MM.1S (cell line): Measurements from ENCODE around the gene PRPS1.

Experiments
- DNase-seq: peaks from one replicate; pipeline ENCODE4 v3.0.0-alpha.2; 2015
- H2AFZ ChIP-seq: fragments of 300-600 bp; sonication (generic); 2 replicates; pipeline ENCODE4 v1.6.0; 2016; ENCODE audit warnings: antibody characterized with exemption, low read length
- H3F3A ChIP-seq: fragments of 300-600 bp; sonication (generic); 2 replicates; pipeline ENCODE4 v1.6.1; 2016; ENCODE audit warnings: mild to moderate bottlenecking, antibody characterized with exemption, low read length, moderate library complexity, mixed read lengths; ENCODE audit not compliant: insufficient read depth
- H3K27ac ChIP-seq: fragments of 300-600 bp; sonication (generic); 2 replicates; pipeline ENCODE4 v1.5.1; 2016; ENCODE audit warnings: mild to moderate bottlenecking, low read length
- H3K27me3 ChIP-seq: fragments of 300-600 bp; sonication (generic); replicated peaks from 2 replicates; pipeline ENCODE4 v1.6.0; 2016; ENCODE audit warnings: low read length; ENCODE audit not compliant: insufficient read depth
- H3K36me3 ChIP-seq: fragments of 300-600 bp; sonication (generic); replicated peaks from 2 replicates; pipeline ENCODE4 v1.6.1; 2016; ENCODE audit warnings: mild to moderate bottlenecking, low read length, mixed read lengths; ENCODE audit not compliant: insufficient read depth
- H3K4me1 ChIP-seq: fragments of 300-600 bp; sonication (generic); 2 replicates; pipeline ENCODE4 v1.6.1; 2016; ENCODE audit warnings: low read length, mixed read lengths
- H3K4me2 ChIP-seq: fragments of 300-600 bp; sonication (generic); 2 replicates; pipeline ENCODE4 v1.6.0; 2016; ENCODE audit warnings: low read depth, low read length
- H3K4me3 ChIP-seq: fragments of 300-600 bp; sonication (generic); 2 replicates; pipeline ENCODE4 v1.5.1; 2016; ENCODE audit warnings: low read length, mixed read lengths
- H3K79me2 ChIP-seq: fragments of 300-600 bp; sonication (generic); 2 replicates; pipeline ENCODE4 v1.6.1; 2016; ENCODE audit warnings: mixed run types, low read length, mixed read lengths
- H3K9ac ChIP-seq: fragments of 300-600 bp; sonication (generic); 2 replicates; pipeline ENCODE4 v1.6.1; 2016; ENCODE audit warnings: low read length, mixed read lengths
- H3K9me2 ChIP-seq: fragments of 300-600 bp; sonication (generic); replicated peaks from 2 replicates; pipeline ENCODE4 v1.6.1; 2016; ENCODE audit warnings: mild to moderate bottlenecking, low read length, mixed read lengths; ENCODE audit not compliant: insufficient read depth
- H3K9me3 ChIP-seq: fragments of 300-600 bp; sonication (generic); replicated peaks from 2 replicates; pipeline ENCODE4 v1.6.1; 2016; ENCODE audit warnings: mild to moderate bottlenecking, low read length, mixed read lengths; ENCODE audit not compliant: insufficient read depth
- H4K20me1 ChIP-seq: fragments of 300-600 bp; sonication (generic); 2 replicates; pipeline ENCODE4 v1.6.1; 2016; ENCODE audit warnings: mild to moderate bottlenecking, low read length, moderate library complexity, mixed read lengths; ENCODE audit not compliant: insufficient read depth
- CTCF ChIP-seq: fragments of 300-600 bp; sonication (generic); IDR thresholded peaks from 2 replicates; pipeline ENCODE4 v1.5.1; 2016; ENCODE audit warnings: antibody characterized with exemption, low read length, mixed read lengths
- EZH2 ChIP-seq: fragments of 300-600 bp; sonication (generic); optimal IDR thresholded peaks from 2 replicates; pipeline ENCODE3; 2017; ENCODE audit warnings: low read depth, mild to moderate bottlenecking, antibody characterized with exemption, low read length, mixed read lengths
- EZH2phosphoT487 ChIP-seq: fragments of 300-600 bp; sonication (generic); IDR thresholded peaks from 2 replicates; pipeline ENCODE4 v1.6.1; 2018; ENCODE audit warnings: antibody characterized with exemption, low read length

Gene PRPS1

GRCh38 chrX:107656978-107657377 lies 28.7 kb downstream of the PRPS1 start:
- no peaks in the 10 kb centered on the region for H4K20me1 ChIP-seq
- no peaks in the 10 kb centered on the region for H3K36me3 ChIP-seq
- H3K4me2 ChIP-seq: no peak overlapping the region
- no peak overlapping the region for H3K9ac ChIP-seq
- DNase-seq: no peak
- no peaks in the 10 kb centered on the region for H3K9me2 ChIP-seq
- H3K4me3 ChIP-seq: no peak overlapping the region
- H3K27ac ChIP-seq: no peak overlapping the region
- H3K9me3 ChIP-seq: no peaks in the 10 kb centered on the region
- no peaks in the 10 kb centered on the region for H3K79me2 ChIP-seq
- H3K27me3 ChIP-seq: no peaks in the 10 kb centered on the region
- no peak overlapping the region for H2AFZ ChIP-seq
- no peaks in the 10 kb centered on the region for H3F3A ChIP-seq
- TF ChIP-seq CTCF: no peak
- no peak for TF ChIP-seq EZH2phosphoT487
- TF ChIP-seq EZH2: no peak
- no peaks in the 10 kb centered on the region for H3K4me1 ChIP-seq

- Histone ChIP-seq H3F3A (no peaks in the 10 kb centered on the region), H3K9me3 (no peaks in the 10 kb centered on the region), H3K27me3 (no peaks in the 10 kb centered on the region), H3K36me3 (no peaks in the 10 kb centered on the region), H3K4me3 (no peak overlapping the region), H3K79me2 (no peaks in the 10 kb centered on the region), H3K9me2 (no peaks in the 10 kb centered on the region), H4K20me1 (no peaks in the 10 kb centered on the region), H3K4me1 (no peaks in the 10 kb centered on the region), H3K9ac (no peak overlapping the region), H2AFZ (no peak overlapping the region), H3K27ac (no peak overlapping the region), H3K4me2 (no peak overlapping the region)
- no peak for DNase-seq
- TF ChIP-seq EZH2 (no peak), EZH2phosphoT487 (no peak), CTCF (no peak)
Observed at GRCh38 chrX:107658660-107659059, 30.4 kb downstream of the PRPS1 start.

GRCh38 chrX:107659286-107659685 lies 31.0 kb downstream of the PRPS1 start:
- Histone ChIP-seq H3K9ac (no peak overlapping the region), H3K4me1 (no peaks in the 10 kb centered on the region), H3K4me2 (no peak overlapping the region), H3K4me3 (no peak overlapping the region), H3K9me3 (no peaks in the 10 kb centered on the region), H3K27ac (no peak overlapping the region), H3K27me3 (no peaks in the 10 kb centered on the region), H3F3A (no peaks in the 10 kb centered on the region), H4K20me1 (no peaks in the 10 kb centered on the region), H3K36me3 (no peaks in the 10 kb centered on the region), H3K9me2 (no peaks in the 10 kb centered on the region), H3K79me2 (no peaks in the 10 kb centered on the region), H2AFZ (no peak overlapping the region)
- TF ChIP-seq EZH2phosphoT487 (no peak), CTCF (no peak), EZH2 (no peak)
- no peak for DNase-seq
